LHCN-M2 (cell line): ENCODE data around the gene CCL27. TPM values are rescaled to one million over a fixed set of nuclear protein-coding genes. Genes with fewer than 3 reads are reported as not detected.

Experiments used
- DNase-seq: peaks from one replicate; pipeline ENCODE4 v3.0.0-alpha.2; 2012; ENCODE audit warnings: low read depth
- total RNA-seq: library from RNA; depleted of rRNA; stranded (reverse); fragments of >200 nt; gene quantifications from 2 replicates; pipeline ENCODE4 v1.2.3, GENCODE V29; 2014; rRNA removed

CCL27 gene
- total RNA-seq, 1 experiment from 2014 or later: not detected

GRCh38 chr9:34627716-34628655 is 34.5 kb downstream of the CCL27 start:
- DNase-seq: no peak

GRCh38 chr9:34625186-34625486 is 37.3 kb downstream of the CCL27 start:
- DNase-seq: no peak

- no peak for DNase-seq
These were observed 37.8 kb downstream of the CCL27 start for GRCh38 chr9:34624475-34625185.

GRCh38 chr9:34623374-34624235 is 38.9 kb downstream of the CCL27 start:
- no peak for DNase-seq

- peak; percentile 91 for DNase-seq
These were observed 42.1 kb downstream of the CCL27 start, which contains the start of gene DCTN3 for GRCh38 chr9:34620061-34620994. TSS of gene DCTN3 (minus strand) at chr9:34620495. CDS start at chr9:34620464, 31 bp downstream.

GRCh38 chr9:34615132-34615531 is 47.3 kb downstream of the CCL27 start:
- DNase-seq: no peak

- DNase-seq: peak; percentile 75
These were observed 49.6 kb downstream of the CCL27 start for GRCh38 chr9:34612788-34613390.

Other genes starting within 250 kb of the CCL27 start
- gene FAM219A, start 204.1 kb downstream of the CCL27 start, total RNA-seq: 13.0 and 17.6 TPM in 2 replicates
- not detected in 2 replicates for gene DNAI1, start 203.9 kb downstream of the CCL27 start, total RNA-seq
- 0.29 TPM in 1 of 2 replicates, not detected in the other for gene ENHO, start 139.7 kb downstream of the CCL27 start, total RNA-seq
- gene CNTFR, start 72.9 kb downstream of the CCL27 start, total RNA-seq: not detected in 2 replicates
- gene RPP25L, start 50.6 kb downstream of the CCL27 start, total RNA-seq: 31.7 and 34.0 TPM in 2 replicates
- 63.4 and 105 TPM in 2 replicates for gene DCTN3, start 42.2 kb downstream of the CCL27 start, total RNA-seq
- gene ARID3C, start 33.6 kb downstream of the CCL27 start, total RNA-seq: 0.34 and 0.45 TPM in 2 replicates
- gene SIGMAR1, start 24.9 kb downstream of the CCL27 start, total RNA-seq: 222 and 273 TPM in 2 replicates
- gene GALT, start 16.0 kb downstream of the CCL27 start, total RNA-seq: 27.7 and 29.6 TPM in 2 replicates
- 15.7 and 19.9 TPM in 2 replicates for gene IL11RA, start 10.5 kb downstream of the CCL27 start, total RNA-seq
- gene CCL19, start 28.6 kb upstream of the CCL27 start, total RNA-seq: not detected in 2 replicates
- not detected in 2 replicates for gene CCL21, start 47.5 kb upstream of the CCL27 start, total RNA-seq